Thoracic aorta (tissue), 2 donors: ENCODE data around the gene KIN. TPM values are rescaled to one million over a fixed set of nuclear protein-coding genes. Genes with fewer than 3 reads are reported as not detected.

Source experiments
- ATAC-seq: fragments of 150-250 bp; one replicate; pipeline ENCODE4 v1.8.0; 2017; ENCODE audit warnings: low read depth; ENCODE audit not compliant: insufficient number of reproducible peaks, low FRiP score
- DNase-seq: peaks from one replicate; pipeline ENCODE4 v3.0.0-alpha.2; 2020; ENCODE audit warnings: low spot score
- H3K27ac ChIP-seq, 2 donors: fragments of 200-600 bp; sonication (generic); 1 replicate in 1 of 2; 2 replicates in 1 of 2; pipeline ENCODE4 v1.5.1; 2016; ENCODE audit warnings: mild to moderate bottlenecking in 2 of 2, moderate library complexity in 2 of 2
- H3K27me3 ChIP-seq: fragments of 200-600 bp; sonication (generic); replicated peaks from 2 replicates; pipeline ENCODE4 v1.6.0; 2016; ENCODE audit warnings: mild to moderate bottlenecking; ENCODE audit not compliant: insufficient read depth
- H3K36me3 ChIP-seq: fragments of 200-600 bp; sonication (generic); one replicate; pipeline ENCODE4 v1.5.1; 2016
- H3K4me1 ChIP-seq, 2 donors: fragments of 200-600 bp; sonication (generic); 1 replicate in 1 of 2; 2 replicates in 1 of 2; pipeline versions ENCODE4 v1.5.1 to v1.6.0; 2016; ENCODE audit warnings: low read depth in 2 of 2, mild to moderate bottlenecking in 1 of 2; ENCODE audit not compliant: control insufficient read depth in 1 of 2
- H3K4me3 ChIP-seq: fragments of 200-600 bp; sonication (generic); 2 replicates; pipeline ENCODE4 v1.5.1; 2016; ENCODE audit warnings: mild to moderate bottlenecking
- H3K9me3 ChIP-seq: fragments of 200-600 bp; sonication (generic); 2 replicates; pipeline ENCODE4 v1.5.1; 2016
- total RNA-seq, 2 donors: library from RNA; depleted of rRNA; stranded (reverse); fragments of >200 nt; gene quantifications; one replicate each; pipeline versions ENCODE4 v1.1.0 to v1.2.3, GENCODE V29; 2016
- TF ChIP-seq, protein P1 (sequence below): fragments of 200-600 bp; sonication (generic); IDR thresholded peaks from one replicate; pipeline ENCODE4 v1.5.1; 2019; ENCODE audit warnings: antibody characterized with exemption

KIN gene
- total RNA-seq, 2 donors from 2014 or later, result 2.8 to 14.6 TPM

DNA sequence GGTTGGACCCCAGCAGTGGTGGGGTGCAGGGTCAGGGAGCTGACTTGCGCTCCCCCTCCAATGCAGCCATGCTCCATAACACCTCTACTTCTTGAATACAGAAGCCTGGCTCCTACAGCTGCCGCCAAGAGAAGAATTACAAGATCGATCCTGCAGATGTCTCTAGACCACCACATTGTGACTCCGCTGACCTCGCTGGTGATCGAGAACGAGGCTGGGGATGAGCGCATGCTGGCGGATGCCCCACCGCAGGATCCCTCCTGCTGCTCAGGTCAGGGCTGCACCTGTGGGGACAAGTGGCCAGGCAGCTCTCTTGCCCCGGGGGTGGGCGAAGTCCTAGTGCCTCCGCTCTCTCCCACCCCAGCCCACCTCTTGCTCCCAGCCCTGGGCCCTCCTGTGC is 53.0 kb downstream of the KIN start:
- Histone ChIP-seq H3K9me3 (no peaks in the 10 kb centered on the region), H3K27me3 (peaks cover 5% of the 10 kb centered on the region), H3K36me3 (no peaks in the 10 kb centered on the region), H3K4me1 (no peaks in the 10 kb centered on the region), H3K27ac (no peak overlapping the region), H3K4me3 (no peak overlapping the region)
- ATAC-seq (no peak), DNase-seq (no peak)
- TF ChIP-seq, protein P1, sequence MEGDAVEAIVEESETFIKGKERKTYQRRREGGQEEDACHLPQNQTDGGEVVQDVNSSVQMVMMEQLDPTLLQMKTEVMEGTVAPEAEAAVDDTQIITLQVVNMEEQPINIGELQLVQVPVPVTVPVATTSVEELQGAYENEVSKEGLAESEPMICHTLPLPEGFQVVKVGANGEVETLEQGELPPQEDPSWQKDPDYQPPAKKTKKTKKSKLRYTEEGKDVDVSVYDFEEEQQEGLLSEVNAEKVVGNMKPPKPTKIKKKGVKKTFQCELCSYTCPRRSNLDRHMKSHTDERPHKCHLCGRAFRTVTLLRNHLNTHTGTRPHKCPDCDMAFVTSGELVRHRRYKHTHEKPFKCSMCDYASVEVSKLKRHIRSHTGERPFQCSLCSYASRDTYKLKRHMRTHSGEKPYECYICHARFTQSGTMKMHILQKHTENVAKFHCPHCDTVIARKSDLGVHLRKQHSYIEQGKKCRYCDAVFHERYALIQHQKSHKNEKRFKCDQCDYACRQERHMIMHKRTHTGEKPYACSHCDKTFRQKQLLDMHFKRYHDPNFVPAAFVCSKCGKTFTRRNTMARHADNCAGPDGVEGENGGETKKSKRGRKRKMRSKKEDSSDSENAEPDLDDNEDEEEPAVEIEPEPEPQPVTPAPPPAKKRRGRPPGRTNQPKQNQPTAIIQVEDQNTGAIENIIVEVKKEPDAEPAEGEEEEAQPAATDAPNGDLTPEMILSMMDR, result no peak

GRCh38 chr10:7722927-7723529 is 64.8 kb downstream of the KIN start:
- no peaks in the 10 kb centered on the region for H3K36me3 ChIP-seq
- H3K4me1 ChIP-seq, result no peaks in the 10 kb centered on the region
- TF ChIP-seq, protein P1, result no peak
- no peaks in the 10 kb centered on the region for H3K27me3 ChIP-seq
- ATAC-seq, result no peak
- no peak for DNase-seq
- no peak overlapping the region for H3K27ac ChIP-seq
- no peaks in the 10 kb centered on the region for H3K9me3 ChIP-seq
- H3K4me3 ChIP-seq, result no peak overlapping the region

DNA sequence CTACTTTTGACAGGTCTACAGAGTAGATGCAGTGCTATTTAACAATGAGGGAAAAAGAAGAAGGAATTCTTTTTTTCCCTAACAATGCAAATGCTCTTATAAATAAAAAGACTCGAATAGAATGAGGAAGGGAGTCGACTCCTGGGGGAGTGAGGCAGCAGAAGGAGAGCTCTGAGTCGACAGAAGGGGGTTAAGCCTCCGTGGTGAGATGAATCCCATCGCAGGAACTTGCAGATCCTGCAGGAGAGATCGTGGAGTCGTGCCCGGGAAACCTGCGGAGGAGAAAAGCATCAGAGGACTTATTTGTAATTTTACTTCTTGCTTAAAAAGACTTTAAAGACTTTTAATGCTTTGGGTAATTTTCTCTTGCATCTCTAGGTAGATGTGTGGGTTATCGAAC is 67.3 kb downstream of the KIN start:
- Histone ChIP-seq H3K27ac (no peak overlapping the region), H3K4me1 (no peaks in the 10 kb centered on the region), H3K9me3 (no peaks in the 10 kb centered on the region), H3K4me3 (no peak overlapping the region), H3K36me3 (no peaks in the 10 kb centered on the region), H3K27me3 (no peaks in the 10 kb centered on the region)
- TF ChIP-seq, protein P1, result no peak
- no peak for DNase-seq
- no peak for ATAC-seq

DNA sequence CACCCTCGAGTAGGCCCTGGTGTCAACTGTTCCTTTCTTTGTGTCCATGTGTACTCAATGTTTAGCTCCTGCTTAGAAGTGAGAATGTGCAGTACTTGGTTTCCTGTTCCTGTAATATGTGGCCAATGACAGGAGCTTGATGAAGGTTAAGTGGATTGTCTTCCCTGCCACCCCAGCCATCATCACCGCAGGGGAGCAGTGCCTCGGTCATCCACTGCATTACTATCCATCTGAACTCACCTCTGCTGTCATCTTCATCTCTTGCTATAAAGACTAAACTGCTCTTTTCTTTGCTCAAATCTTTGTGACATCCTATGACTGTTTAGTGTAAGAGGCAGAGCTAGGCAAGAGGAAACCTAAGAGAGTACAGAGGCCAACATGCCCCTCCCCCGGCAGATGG is 69.1 kb downstream of the KIN start:
- TF ChIP-seq, protein P1, result no peak
- no peaks in the 10 kb centered on the region for H3K27me3 ChIP-seq
- no peaks in the 10 kb centered on the region for H3K9me3 ChIP-seq
- no peaks in the 10 kb centered on the region for H3K4me1 ChIP-seq
- ATAC-seq (no peak), DNase-seq (no peak)
- no peak overlapping the region for H3K27ac ChIP-seq
- H3K4me3 ChIP-seq, result no peak overlapping the region
- H3K36me3 ChIP-seq, result no peaks in the 10 kb centered on the region

GRCh38 chr10:7717767-7718166 is 70.0 kb downstream of the KIN start:
- no peaks in the 10 kb centered on the region for H3K9me3 ChIP-seq
- no peak overlapping the region for H3K4me3 ChIP-seq
- TF ChIP-seq, protein P1, result no peak
- no peaks in the 10 kb centered on the region for H3K36me3 ChIP-seq
- ATAC-seq, result no peak
- H3K4me1 ChIP-seq, result no peaks in the 10 kb centered on the region
- DNase-seq, result no peak
- H3K27me3 ChIP-seq, result no peaks in the 10 kb centered on the region
- H3K27ac ChIP-seq, result no peak overlapping the region
